Suprapubic skin (tissue), 3 donors: ENCODE results near the gene ATP1A3.

ENCODE experiments used
- POLR2AphosphoS5 ChIP-seq, 3 donors: sonication (generic); formaldehyde crosslinking; IDR thresholded peaks; one replicate each; pipeline ENCODE4 v1.6.1; 2017; ENCODE audit warnings: antibody characterized with exemption in 3 of 3
- TF ChIP-seq, protein P1 (sequence below), 2 donors: fragments of 200-600 bp in 1 of 2; fragments of 450-650 bp in 1 of 2; sonication (generic) in 1 of 2; IDR thresholded peaks; one replicate each; pipeline ENCODE4 v1.5.1; 2016 to 2019; ENCODE audit warnings: antibody characterized with exemption in 2 of 2, mild to moderate bottlenecking in 1 of 2, moderate library complexity in 1 of 2

GRCh38 chr19:41997851-41998229 is 3.8 kb upstream of the ATP1A3 start:
- TF ChIP-seq, protein P1, sequence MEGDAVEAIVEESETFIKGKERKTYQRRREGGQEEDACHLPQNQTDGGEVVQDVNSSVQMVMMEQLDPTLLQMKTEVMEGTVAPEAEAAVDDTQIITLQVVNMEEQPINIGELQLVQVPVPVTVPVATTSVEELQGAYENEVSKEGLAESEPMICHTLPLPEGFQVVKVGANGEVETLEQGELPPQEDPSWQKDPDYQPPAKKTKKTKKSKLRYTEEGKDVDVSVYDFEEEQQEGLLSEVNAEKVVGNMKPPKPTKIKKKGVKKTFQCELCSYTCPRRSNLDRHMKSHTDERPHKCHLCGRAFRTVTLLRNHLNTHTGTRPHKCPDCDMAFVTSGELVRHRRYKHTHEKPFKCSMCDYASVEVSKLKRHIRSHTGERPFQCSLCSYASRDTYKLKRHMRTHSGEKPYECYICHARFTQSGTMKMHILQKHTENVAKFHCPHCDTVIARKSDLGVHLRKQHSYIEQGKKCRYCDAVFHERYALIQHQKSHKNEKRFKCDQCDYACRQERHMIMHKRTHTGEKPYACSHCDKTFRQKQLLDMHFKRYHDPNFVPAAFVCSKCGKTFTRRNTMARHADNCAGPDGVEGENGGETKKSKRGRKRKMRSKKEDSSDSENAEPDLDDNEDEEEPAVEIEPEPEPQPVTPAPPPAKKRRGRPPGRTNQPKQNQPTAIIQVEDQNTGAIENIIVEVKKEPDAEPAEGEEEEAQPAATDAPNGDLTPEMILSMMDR (IDR thresholded peaks at IDR 0.05) = no peak
- TF ChIP-seq POLR2AphosphoS5 (IDR thresholded peaks at IDR 0.05) = no peak
